Stimulated activated naive CD8-positive, alpha-beta T cell treated with anti-CD3 and anti-CD28 coated beads, Interleukin-15, amount 100 ng/mL, for 72 hours (primary cell): ENCODE results near the gene ANKRD33B.

Experiments
- ATAC-seq: fragments of 150-1000 bp; cut with Tn5 transposase; 2 replicates; pipeline ENCODE4 v1.10.0; 2021; ENCODE audit warnings: mild to moderate bottlenecking, moderate library complexity
- DNase-seq, 2 donors: peaks; one replicate each; pipeline ENCODE4 v3.0.0; 2021 to 2022
- H3K27ac Mint-ChIP-seq, 2 donors: one replicate each; pipeline ENCODE4 v1.8.0; 2022; ENCODE audit warnings: mild to moderate bottlenecking in 2 of 2, mixed read lengths in 2 of 2, moderate library complexity in 2 of 2
- H3K27me3 Mint-ChIP-seq: one replicate; pipeline ENCODE4 v1.8.0; 2022; ENCODE audit warnings: mixed read lengths
- H3K4me1 Mint-ChIP-seq: one replicate; pipeline ENCODE4 v1.8.0; 2022; ENCODE audit warnings: mild to moderate bottlenecking, mixed read lengths
- H3K4me3 Mint-ChIP-seq, 2 donors: one replicate each; pipeline ENCODE4 v1.8.0; 2022; ENCODE audit warnings: mild to moderate bottlenecking in 2 of 2, mixed read lengths in 2 of 2, moderate library complexity in 1 of 2
- H3K9me3 Mint-ChIP-seq, 2 donors: one replicate each; pipeline ENCODE4 v1.8.0; 2022; ENCODE audit warnings: mixed read lengths in 2 of 2

The ANKRD33B gene

GRCh38 chr5:10690460-10691440, 126.9 kb downstream of the ANKRD33B start:
- Mint-ChIP-seq H3K4me3 (no peak overlapping the region), H3K27me3 (no peaks in the 10 kb centered on the region), H3K27ac (no peak overlapping the region), H3K9me3 (no peaks in the 10 kb centered on the region), H3K4me1 (peaks cover 9% of the 10 kb centered on the region)
- DNase-seq (no peak), ATAC-seq (no peak)

- ATAC-seq (no peak), DNase-seq (no peak)
- Mint-ChIP-seq H3K4me3 (no peak overlapping the region), H3K27me3 (no peaks in the 10 kb centered on the region), H3K27ac (no peak overlapping the region), H3K4me1 (peaks cover 22% of the 10 kb centered on the region), H3K9me3 (no peaks in the 10 kb centered on the region)
Observed at GRCh38 chr5:10691826-10692785, 128.2 kb downstream of the ANKRD33B start.

GRCh38 chr5:10695055-10695649, 131.3 kb downstream of the ANKRD33B start:
- DNase-seq: no peak
- no peaks in the 10 kb centered on the region for H3K27me3 Mint-ChIP-seq
- peaks cover 44% of the 10 kb centered on the region for H3K4me1 Mint-ChIP-seq
- H3K9me3 Mint-ChIP-seq: no peaks in the 10 kb centered on the region
- H3K4me3 Mint-ChIP-seq: no peak overlapping the region
- no peak overlapping the region for H3K27ac Mint-ChIP-seq
- ATAC-seq: peak; percentile 51

- DNase-seq: no peak
- peak overlapping the region in 1 of 2 donors; percentile 49 for H3K27ac Mint-ChIP-seq
- H3K4me1 Mint-ChIP-seq: peaks cover 49% of the 10 kb centered on the region
- H3K27me3 Mint-ChIP-seq: no peaks in the 10 kb centered on the region
- ATAC-seq: peak; percentile 59
- no peaks in the 10 kb centered on the region for H3K9me3 Mint-ChIP-seq
- no peak overlapping the region for H3K4me3 Mint-ChIP-seq
Observed at GRCh38 chr5:10695759-10696543, 132.1 kb downstream of the ANKRD33B start.

- peak; percentile 7 for ATAC-seq
- no peaks in the 10 kb centered on the region for H3K27me3 Mint-ChIP-seq
- no peak for DNase-seq
- H3K4me1 Mint-ChIP-seq: peaks cover 63% of the 10 kb centered on the region
- no peaks in the 10 kb centered on the region for H3K9me3 Mint-ChIP-seq
- peak overlapping the region in 1 of 2 donors; percentile 66 for H3K27ac Mint-ChIP-seq
- no peak overlapping the region for H3K4me3 Mint-ChIP-seq
Observed at GRCh38 chr5:10699281-10699874, 135.5 kb downstream of the ANKRD33B start.

- Mint-ChIP-seq H3K27ac (peak overlapping the region in 1 of 2 donors; percentile 66), H3K27me3 (no peaks in the 10 kb centered on the region), H3K4me1 (peaks cover 68% of the 10 kb centered on the region), H3K4me3 (no peak overlapping the region), H3K9me3 (no peaks in the 10 kb centered on the region)
- ATAC-seq (peak; percentile 17), DNase-seq (no peak)
Observed at GRCh38 chr5:10699987-10700386, 136.1 kb downstream of the ANKRD33B start.

- Mint-ChIP-seq H3K9me3 (no peaks in the 10 kb centered on the region), H3K27me3 (no peaks in the 10 kb centered on the region), H3K4me1 (peaks cover 68% of the 10 kb centered on the region), H3K27ac (no peak overlapping the region), H3K4me3 (no peak overlapping the region)
- DNase-seq (no peak), ATAC-seq (no peak)
Observed at GRCh38 chr5:10700516-10700915, 136.6 kb downstream of the ANKRD33B start.

- no peaks in the 10 kb centered on the region for H3K9me3 Mint-ChIP-seq
- no peak overlapping the region for H3K27ac Mint-ChIP-seq
- no peak for ATAC-seq
- no peak overlapping the region for H3K4me3 Mint-ChIP-seq
- H3K27me3 Mint-ChIP-seq: no peaks in the 10 kb centered on the region
- peaks cover 62% of the 10 kb centered on the region for H3K4me1 Mint-ChIP-seq
- DNase-seq: peak; percentile 24 to 26
Observed at GRCh38 chr5:10701567-10702039, 137.7 kb downstream of the ANKRD33B start.

GRCh38 chr5:10702040-10702629, 138.3 kb downstream of the ANKRD33B start:
- Mint-ChIP-seq H3K4me3 (no peak overlapping the region), H3K27me3 (no peaks in the 10 kb centered on the region), H3K27ac (no peak overlapping the region), H3K9me3 (no peaks in the 10 kb centered on the region), H3K4me1 (peaks cover 62% of the 10 kb centered on the region)
- DNase-seq: no peak
- ATAC-seq: no peak

- Mint-ChIP-seq H3K4me3 (no peak overlapping the region), H3K27ac (peak overlapping the region in 1 of 2 donors; percentile 28), H3K9me3 (no peaks in the 10 kb centered on the region), H3K27me3 (no peaks in the 10 kb centered on the region), H3K4me1 (peaks cover 62% of the 10 kb centered on the region)
- DNase-seq (no peak), ATAC-seq (no peak)
Observed at GRCh38 chr5:10702911-10703491, 139.1 kb downstream of the ANKRD33B start.

GRCh38 chr5:10703676-10704075, 139.8 kb downstream of the ANKRD33B start:
- ATAC-seq (no peak), DNase-seq (no peak)
- Mint-ChIP-seq H3K27ac (no peak overlapping the region), H3K4me1 (peaks cover 59% of the 10 kb centered on the region), H3K27me3 (no peaks in the 10 kb centered on the region), H3K9me3 (no peaks in the 10 kb centered on the region), H3K4me3 (no peak overlapping the region)

GRCh38 chr5:10704949-10705621, 141.2 kb downstream of the ANKRD33B start:
- peak overlapping the region in 1 of 2 donors; percentile 44 for H3K27ac Mint-ChIP-seq
- H3K27me3 Mint-ChIP-seq: no peaks in the 10 kb centered on the region
- ATAC-seq (peak; percentile 72), DNase-seq (no peak)
- H3K4me3 Mint-ChIP-seq: peak overlapping the region in 1 of 2 donors; percentile 20
- H3K4me1 Mint-ChIP-seq: peaks cover 45% of the 10 kb centered on the region
- no peaks in the 10 kb centered on the region for H3K9me3 Mint-ChIP-seq

GRCh38 chr5:10705747-10706146, 141.9 kb downstream of the ANKRD33B start:
- ATAC-seq (no peak), DNase-seq (no peak)
- peaks cover 40% of the 10 kb centered on the region for H3K4me1 Mint-ChIP-seq
- H3K9me3 Mint-ChIP-seq: no peaks in the 10 kb centered on the region
- H3K27ac Mint-ChIP-seq: peak overlapping the region in 1 of 2 donors; percentile 44
- no peak overlapping the region for H3K4me3 Mint-ChIP-seq
- no peaks in the 10 kb centered on the region for H3K27me3 Mint-ChIP-seq
